HG03025 (cell line): ENCODE data around the gene SGK2.

Experiments used
- ATAC-seq: cut with Tn5 transposase; IDR thresholded peaks from one replicate; pipeline ENCODE4 v1.9.1; 2021; ENCODE audit warnings: mild to moderate bottlenecking, moderate library complexity; ENCODE audit not compliant: unreplicated experiment, low FRiP score

SGK2 gene

GRCh38 chr20:43559147-43559987 is 540 bp downstream of the SGK2 start:
- no peak for ATAC-seq

GRCh38 chr20:43560974-43561373 is 2.1 kb downstream of the SGK2 start:
- no peak for ATAC-seq

- ATAC-seq, result no peak
Observed at GRCh38 chr20:43563429-43563828, 4.6 kb downstream of the SGK2 start.

GRCh38 chr20:43563991-43564390 is 5.2 kb downstream of the SGK2 start:
- ATAC-seq, result no peak

GRCh38 chr20:43564455-43564854 is 5.6 kb downstream of the SGK2 start:
- ATAC-seq, result no peak

- ATAC-seq, result no peak
Observed at GRCh38 chr20:43564993-43565757, 6.3 kb downstream of the SGK2 start.

- ATAC-seq, result no peak
Observed at GRCh38 chr20:43565758-43566104, 6.9 kb downstream of the SGK2 start.

GRCh38 chr20:43567477-43567876 is 8.7 kb downstream of the SGK2 start:
- ATAC-seq, result no peak

GRCh38 chr20:43568706-43569105 is 9.9 kb downstream of the SGK2 start:
- ATAC-seq, result no peak

GRCh38 chr20:43569282-43569681 is 10.5 kb downstream of the SGK2 start:
- no peak for ATAC-seq

GRCh38 chr20:43570496-43570895 is 11.7 kb downstream of the SGK2 start:
- ATAC-seq, result no peak

GRCh38 chr20:43571310-43571709 is 12.5 kb downstream of the SGK2 start:
- ATAC-seq, result no peak

- ATAC-seq, result no peak
Observed at GRCh38 chr20:43571771-43572170, 12.9 kb downstream of the SGK2 start.

- ATAC-seq, result no peak
Observed at GRCh38 chr20:43572891-43573290, 14.1 kb downstream of the SGK2 start.

GRCh38 chr20:43576108-43576507 is 17.3 kb downstream of the SGK2 start:
- ATAC-seq, result no peak

GRCh38 chr20:43579861-43580793 is 21.3 kb downstream of the SGK2 start:
- ATAC-seq, result no peak

GRCh38 chr20:43583133-43583864 is 24.5 kb downstream of the SGK2 start:
- ATAC-seq, result no peak

- ATAC-seq, result no peak
Observed at GRCh38 chr20:43583982-43584432, 25.2 kb downstream of the SGK2 start.

- no peak for ATAC-seq
Observed at GRCh38 chr20:43584448-43585136, 25.8 kb downstream of the SGK2 start.
